ENCODE results near the gene SEMA4B. TPM values are rescaled to one million over a fixed set of nuclear protein-coding genes. Genes with fewer than 3 reads are reported as not detected.
"Not testable (repeated sequence)": the region's sequence is repeated elsewhere in the genome, so short reads cannot be mapped to it uniquely, and the experiment has no call there.

The SEMA4B gene
- total and polyA plus RNA-seq, 11 donors = 13.8 to 105 (median 21.0) TPM

DNA sequence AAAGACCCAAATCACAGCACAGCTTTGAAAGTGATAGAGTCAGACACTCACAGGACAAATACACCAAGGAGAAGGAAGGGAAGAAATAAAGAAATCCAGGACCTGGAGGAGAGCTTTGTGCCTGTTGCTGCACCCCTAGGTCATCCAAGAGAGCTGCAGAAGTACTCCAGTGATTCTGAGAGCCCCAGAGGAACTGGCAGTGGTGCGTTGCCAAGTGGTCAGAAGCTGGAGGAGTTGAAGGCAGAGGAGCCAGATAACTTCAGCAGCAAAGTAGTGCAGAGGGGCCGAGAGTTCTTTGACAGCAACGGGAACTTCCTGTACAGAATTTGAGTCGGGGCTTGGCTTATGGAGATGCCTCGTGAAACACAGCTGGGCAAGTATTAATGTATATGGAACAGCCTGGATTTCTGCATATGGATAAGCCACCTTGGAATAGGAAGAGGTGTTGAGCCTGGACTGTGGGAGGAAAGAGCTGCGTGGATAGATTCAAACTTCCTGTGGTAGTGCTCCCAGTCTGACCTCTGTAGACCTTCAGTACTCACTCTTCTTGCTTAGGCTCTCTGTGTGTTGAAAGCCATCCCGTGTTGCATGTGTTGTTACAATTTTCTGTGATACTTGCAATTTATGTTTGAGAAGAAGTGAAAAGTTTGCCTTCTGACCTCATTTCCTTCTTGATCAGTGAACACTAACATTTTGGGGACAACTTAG lies 70.5 kb downstream of the SEMA4B start:
- peaks cover 0 to 85% (median 61%) of the 10 kb centered on the region in 9 donors for H3K36me3 ChIP-seq
- peaks cover 0 to 58% (median 48%) of the 10 kb centered on the region in 12 donors for H3K4me1 ChIP-seq
- peak overlapping the region in 5 of 12 donors; percentile 3 to 49 (median 19) for H3K27ac ChIP-seq
- TF ChIP-seq POLR2A (IDR thresholded peaks at IDR 0.05) = no peak
- TF ChIP-seq, protein P1, sequence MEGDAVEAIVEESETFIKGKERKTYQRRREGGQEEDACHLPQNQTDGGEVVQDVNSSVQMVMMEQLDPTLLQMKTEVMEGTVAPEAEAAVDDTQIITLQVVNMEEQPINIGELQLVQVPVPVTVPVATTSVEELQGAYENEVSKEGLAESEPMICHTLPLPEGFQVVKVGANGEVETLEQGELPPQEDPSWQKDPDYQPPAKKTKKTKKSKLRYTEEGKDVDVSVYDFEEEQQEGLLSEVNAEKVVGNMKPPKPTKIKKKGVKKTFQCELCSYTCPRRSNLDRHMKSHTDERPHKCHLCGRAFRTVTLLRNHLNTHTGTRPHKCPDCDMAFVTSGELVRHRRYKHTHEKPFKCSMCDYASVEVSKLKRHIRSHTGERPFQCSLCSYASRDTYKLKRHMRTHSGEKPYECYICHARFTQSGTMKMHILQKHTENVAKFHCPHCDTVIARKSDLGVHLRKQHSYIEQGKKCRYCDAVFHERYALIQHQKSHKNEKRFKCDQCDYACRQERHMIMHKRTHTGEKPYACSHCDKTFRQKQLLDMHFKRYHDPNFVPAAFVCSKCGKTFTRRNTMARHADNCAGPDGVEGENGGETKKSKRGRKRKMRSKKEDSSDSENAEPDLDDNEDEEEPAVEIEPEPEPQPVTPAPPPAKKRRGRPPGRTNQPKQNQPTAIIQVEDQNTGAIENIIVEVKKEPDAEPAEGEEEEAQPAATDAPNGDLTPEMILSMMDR (IDR thresholded peaks at IDR 0.05) = no peak
- ATAC-seq = peak; percentile 5 to 61 (median 36)
- H3K9me3 ChIP-seq = no peaks in the 10 kb centered on the region
- 34 to 50% (median 37%) methylated on average over 7 of the region's 7 CpGs for WGBS, 4 donors
- DNase-seq = peak in 1 of 5 donors; percentile 48
- intact Hi-C loops (cut with DNase I) = no loop called here
- H3K27me3 ChIP-seq = no peaks in the 10 kb centered on the region
- H3K4me3 ChIP-seq = no peak overlapping the region

DNA sequence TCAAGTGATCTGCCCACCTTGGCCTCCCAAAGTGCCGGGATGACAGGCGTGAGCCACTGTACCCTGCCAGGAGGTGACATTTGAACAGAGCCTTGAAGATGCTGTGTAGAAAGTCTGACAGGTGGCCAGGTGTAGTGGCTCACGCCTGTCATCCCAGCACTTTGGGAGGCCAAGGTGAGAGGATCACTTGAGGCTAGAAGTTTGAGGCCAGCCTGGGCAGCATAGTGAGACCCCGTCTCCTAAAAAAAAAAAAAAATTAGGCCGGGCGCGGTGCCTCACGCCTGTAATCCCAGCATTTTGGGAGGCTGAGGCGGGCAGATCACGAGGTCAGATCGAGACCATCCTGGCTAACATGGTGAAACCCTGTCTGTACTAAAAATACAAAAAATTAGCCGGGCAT lies 77.3 kb downstream of the SEMA4B start:
- H3K9me3 ChIP-seq; ATAC-seq; H3K27ac ChIP-seq; H3K4me3 ChIP-seq; intact Hi-C loops (cut with DNase I); H3K27me3 ChIP-seq; DNase-seq: not testable (repeated sequence)
- Histone ChIP-seq H3K36me3 (peaks cover 0 to 25% (median 9%) of the 10 kb centered on the region in 9 donors), H3K4me1 (peaks cover 0 to 12% (median 0%) of the 10 kb centered on the region in 12 donors)
- 97 to 99% (median 98%) methylated on average over 11 to 12 of the region's 12 CpGs for WGBS, 4 donors

Other genes starting within 250 kb of the SEMA4B start
- gene ZNF710, start 200.0 kb upstream of the SEMA4B start, total RNA-seq = 10 to 100 TPM in 1 of 9 donors, 1 to 10 TPM in 8; 2.9 to 22.4 (median 5.9) TPM
- 1 to 10 TPM; 3.4 to 6.1 TPM for gene ZNF710, start 200.0 kb upstream of the SEMA4B start, polyA plus RNA-seq
- gene IDH2, start 98.9 kb upstream of the SEMA4B start, total RNA-seq = 1,000 to 10,000 TPM in 2 of 9 donors, 100 to 1,000 TPM in 7; 573 to 1,258 (median 787) TPM
- 100 to 1,000 TPM; 366 to 619 TPM for gene IDH2, start 98.9 kb upstream of the SEMA4B start, polyA plus RNA-seq
- gene CIB1, start 32.6 kb downstream of the SEMA4B start, total RNA-seq = 100 to 1,000 TPM in 1 of 9 donors, 10 to 100 TPM in 8; 38.7 to 107 (median 80.8) TPM
- gene CIB1, start 32.6 kb downstream of the SEMA4B start, polyA plus RNA-seq = 100 to 1,000 TPM in 1 of 2 donors, 10 to 100 TPM in 1; 78.2 to 145 TPM
- gene GDPGP1, start 32.9 kb downstream of the SEMA4B start, total RNA-seq = 10 to 100 TPM in 6 of 9 donors, 1 to 10 TPM in 3; 5.9 to 18.9 (median 13.6) TPM
- 1 to 10 TPM; 4.8 to 5.4 TPM for gene GDPGP1, start 32.9 kb downstream of the SEMA4B start, polyA plus RNA-seq
- gene TTLL13, start 48.2 kb downstream of the SEMA4B start, total RNA-seq = under 1 TPM in 4 of 9 donors, not detected in 5; 0.13 to 0.35 (median 0.23) TPM
- under 1 TPM; 0.07 to 0.11 TPM for gene TTLL13, start 48.2 kb downstream of the SEMA4B start, polyA plus RNA-seq
- 100 to 1,000 TPM in 8 of 9 donors, 10 to 100 TPM in 1; 93.2 to 149 (median 116) TPM for gene NGRN, start 64.3 kb downstream of the SEMA4B start, total RNA-seq
- gene NGRN, start 64.3 kb downstream of the SEMA4B start, polyA plus RNA-seq = 100 to 1,000 TPM; 119 to 142 TPM
- 1 to 10 TPM; 2.1 to 9.9 (median 5.9) TPM for gene ZNF774, start 151.0 kb downstream of the SEMA4B start, total RNA-seq
- 1 to 10 TPM; 3.1 to 4.2 TPM for gene ZNF774, start 151.0 kb downstream of the SEMA4B start, polyA plus RNA-seq
- 100 to 1,000 TPM in 1 of 9 donors, 10 to 100 TPM in 8; 28.6 to 115 (median 36.8) TPM for gene IQGAP1, start 186.9 kb downstream of the SEMA4B start, total RNA-seq
- gene IQGAP1, start 186.9 kb downstream of the SEMA4B start, polyA plus RNA-seq = 10 to 100 TPM; 18.9 to 31.3 TPM